ENCODE measurements around the gene UBE2B. TPM values are rescaled to one million over a fixed set of nuclear protein-coding genes. Genes with fewer than 3 reads are reported as not detected.
"Not testable (repeated sequence)": the region's sequence is repeated elsewhere in the genome, so short reads cannot be mapped to it uniquely, and the experiment has no call there.

UBE2B gene
- total and polyA plus RNA-seq, 2 donors from 2014 or later, result 74.3 to 82.7 TPM

- H3K9ac ChIP-seq (ENCODE audit: low read length in 3 of 3), result no peak overlapping the region
- no peaks in the 10 kb centered on the region for H3K9me3 ChIP-seq (ENCODE audit: control insufficient read depth in 2 of 3, insufficient read depth in 1 of 3, low read length in 3 of 3)
- no peaks in the 10 kb centered on the region for H3K36me3 ChIP-seq (ENCODE audit: control insufficient read depth in 2 of 3, insufficient read depth in 3 of 3, low read length in 3 of 3)
- H3K27ac ChIP-seq (ENCODE audit: low read depth in 2 of 2, low read length in 2 of 2), result no peak overlapping the region
- FAIRE-seq (no peak), DNase-seq (no peak)
- intact Hi-C loops (cut with DNase I), result loop anchor here (10.0 kb wide), 1 partner anchor 107 kb away; the partner anchor contains the start of gene JADE2
- no peaks in the 10 kb centered on the region for H3K27me3 ChIP-seq (ENCODE audit: control insufficient read depth, insufficient read depth, low read length)
- no peak overlapping the region for H3K4me3 ChIP-seq (ENCODE audit: low read length in 3 of 3)
- H3K4me1 ChIP-seq (ENCODE audit: control insufficient read depth in 2 of 3, insufficient read depth in 2 of 3, low read depth in 1 of 3, low read length in 3 of 3), result peaks cover 0 to 22% (median 0%) of the 10 kb centered on the region in 3 donors
- no peak for TF ChIP-seq CTCF (IDR thresholded peaks at IDR 0.05; ENCODE audit: borderline replicate concordance, extremely low read depth, insufficient read depth)
Observed at GRCh38 chr5:134417707-134418106, 46.3 kb downstream of the UBE2B start.

GRCh38 chr5:134418958-134419357 is 47.6 kb downstream of the UBE2B start:
- no peak for TF ChIP-seq CTCF (IDR thresholded peaks at IDR 0.05; ENCODE audit: borderline replicate concordance, extremely low read depth, insufficient read depth)
- FAIRE-seq (no peak), DNase-seq (no peak)
- H3K9me3 ChIP-seq (ENCODE audit: control insufficient read depth in 2 of 3, insufficient read depth in 1 of 3, low read length in 3 of 3), result no peaks in the 10 kb centered on the region
- no peaks in the 10 kb centered on the region for H3K27me3 ChIP-seq (ENCODE audit: control insufficient read depth, insufficient read depth, low read length)
- H3K9ac ChIP-seq (ENCODE audit: low read length in 3 of 3), result no peak overlapping the region
- intact Hi-C loops (cut with DNase I), result loop anchor here (10.0 kb wide), 1 partner anchor 106 kb away; the partner anchor contains the start of gene JADE2
- H3K4me1 ChIP-seq (ENCODE audit: control insufficient read depth in 2 of 3, insufficient read depth in 2 of 3, low read depth in 1 of 3, low read length in 3 of 3), result peaks cover 0 to 17% (median 0%) of the 10 kb centered on the region in 3 donors
- H3K27ac ChIP-seq (ENCODE audit: low read depth in 2 of 2, low read length in 2 of 2), result no peak overlapping the region
- no peaks in the 10 kb centered on the region for H3K36me3 ChIP-seq (ENCODE audit: control insufficient read depth in 2 of 3, insufficient read depth in 3 of 3, low read length in 3 of 3)
- H3K4me3 ChIP-seq (ENCODE audit: low read length in 3 of 3), result no peak overlapping the region

- TF ChIP-seq CTCF (IDR thresholded peaks at IDR 0.05; ENCODE audit: borderline replicate concordance, extremely low read depth, insufficient read depth), result no peak
- FAIRE-seq, result no peak
- no peaks in the 10 kb centered on the region for H3K27me3 ChIP-seq (ENCODE audit: control insufficient read depth, insufficient read depth, low read length)
- intact Hi-C loops (cut with DNase I), result no loop called here
- H3K4me3 ChIP-seq (ENCODE audit: low read length in 3 of 3), result no peak overlapping the region
- H3K36me3 ChIP-seq (ENCODE audit: control insufficient read depth in 2 of 3, insufficient read depth in 3 of 3, low read length in 3 of 3), result no peaks in the 10 kb centered on the region
- H3K27ac ChIP-seq (ENCODE audit: low read depth in 2 of 2, low read length in 2 of 2), result no peak overlapping the region
- no peak overlapping the region for H3K9ac ChIP-seq (ENCODE audit: low read length in 3 of 3)
- no peaks in the 10 kb centered on the region for H3K9me3 ChIP-seq (ENCODE audit: control insufficient read depth in 2 of 3, insufficient read depth in 1 of 3, low read length in 3 of 3)
- peaks cover 0 to 10% (median 0%) of the 10 kb centered on the region in 3 donors for H3K4me1 ChIP-seq (ENCODE audit: control insufficient read depth in 2 of 3, insufficient read depth in 2 of 3, low read depth in 1 of 3, low read length in 3 of 3)
- DNase-seq, result no peak
Observed at GRCh38 chr5:134420343-134420742, 49.0 kb downstream of the UBE2B start.

DNA sequence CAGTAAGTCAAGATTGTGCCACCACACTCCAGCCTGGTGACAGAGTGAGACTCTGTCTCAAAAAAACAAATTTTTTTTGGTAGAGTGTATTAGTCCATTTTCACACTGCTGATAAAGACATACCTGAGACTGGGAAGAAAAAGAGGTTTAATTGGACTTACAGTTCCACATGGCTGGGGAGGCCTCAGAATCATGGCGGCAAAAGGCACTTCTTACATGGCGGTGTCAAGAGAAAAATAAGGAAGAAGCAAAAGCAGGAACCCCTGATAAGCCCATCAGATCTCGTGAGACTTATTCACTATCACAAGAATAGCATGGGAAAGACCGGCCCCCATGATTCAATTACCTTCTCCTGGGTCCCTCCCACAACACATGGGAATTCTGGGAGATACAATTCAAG is 49.7 kb downstream of the UBE2B start:
- H3K4me3 ChIP-seq (ENCODE audit: low read length in 3 of 3); H3K27ac ChIP-seq (ENCODE audit: low read depth in 2 of 2, low read length in 2 of 2); H3K9me3 ChIP-seq (ENCODE audit: control insufficient read depth in 2 of 3, insufficient read depth in 1 of 3, low read length in 3 of 3); FAIRE-seq; intact Hi-C loops (cut with DNase I); H3K4me1 ChIP-seq (ENCODE audit: control insufficient read depth in 2 of 3, insufficient read depth in 2 of 3, low read depth in 1 of 3, low read length in 3 of 3); H3K27me3 ChIP-seq (ENCODE audit: control insufficient read depth, insufficient read depth, low read length); H3K9ac ChIP-seq (ENCODE audit: low read length in 3 of 3); DNase-seq; H3K36me3 ChIP-seq (ENCODE audit: control insufficient read depth in 2 of 3, insufficient read depth in 3 of 3, low read length in 3 of 3): not testable (repeated sequence)

All from kidney (tissue), 14 donors.